HEK293 (cell line): Measurements from ENCODE around the gene PPP1R9B.

Source experiments
- CTCF ChIP-seq: fragments of 450-650 bp; formaldehyde crosslinking; IDR thresholded peaks from 2 replicates; pipeline ENCODE4 v1.5.1; 2016; ENCODE audit warnings: missing biosample characterization, missing genetic modification characterization
- REST ChIP-seq: fragments of 450-650 bp; formaldehyde crosslinking; IDR thresholded peaks from 2 replicates; pipeline ENCODE4 v1.5.1; 2016; ENCODE audit warnings: missing biosample characterization, missing genetic modification characterization
- ZNF18 ChIP-seq: fragments of 450-650 bp; formaldehyde crosslinking; IDR thresholded peaks from 2 replicates; pipeline ENCODE4 v1.5.1; 2016; ENCODE audit warnings: missing biosample characterization, missing genetic modification characterization
- ZNF529 ChIP-seq: fragments of 450-650 bp; formaldehyde crosslinking; IDR thresholded peaks from 2 replicates; pipeline ENCODE4 v1.5.1; 2017; ENCODE audit warnings: missing genetic modification characterization, missing biosample characterization; ENCODE audit not compliant: insufficient replicate concordance

- TF ChIP-seq CTCF (tag by site-specific recombination) = no peak
- no peak for TF ChIP-seq REST
- TF ChIP-seq ZNF529 = no peak
- TF ChIP-seq ZNF18 (tag by site-specific recombination) = no peak
These were observed 45.6 kb upstream of the PPP1R9B start for GRCh38 chr17:50196036-50196435.
